Measurements from ENCODE around the gene AFF1. TPM values are rescaled to one million over a fixed set of nuclear protein-coding genes. Genes with fewer than 3 reads are reported as not detected.

Gene AFF1
- total RNA-seq, 1 experiment from 2014 or later = 23.9 TPM

DNA sequence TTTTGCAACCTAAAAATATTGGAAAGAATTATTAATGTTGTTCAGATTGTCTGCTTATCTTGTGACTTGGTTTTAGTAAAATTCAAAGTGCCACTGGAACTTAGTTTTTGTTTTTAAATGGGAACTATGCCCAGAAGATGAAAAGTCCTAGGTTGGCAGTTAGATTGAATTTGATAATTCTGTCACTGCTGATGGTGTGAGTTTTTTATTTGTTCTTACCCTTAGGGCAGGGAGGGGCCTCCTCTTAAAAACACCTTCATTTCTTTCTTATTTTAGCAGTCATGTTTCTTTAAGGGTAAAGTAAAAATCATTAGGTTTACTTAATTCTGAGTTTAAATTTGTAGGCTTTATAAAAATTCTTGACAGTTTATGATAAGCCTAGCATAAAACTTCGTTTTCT lies 80.6 kb downstream of the AFF1 start:
- in situ Hi-C loops (cut with HindIII; ENCODE audit: low pct_unique_long_range_greater_than_20kb, low sequenced_read_pairs) (no loop called here), intact Hi-C loops (cut with micrococcal nuclease; ENCODE audit: unreplicated experiment) (no loop called here)
- CTCF ChIA-PET = no interaction called here
- Histone ChIP-seq H3K4me1 (ENCODE audit: control insufficient read depth, insufficient read depth, low read length) (peaks cover 37% of the 10 kb centered on the region), H3K27me3 (ENCODE audit: control insufficient read depth, insufficient read depth, low read length) (no peaks in the 10 kb centered on the region), H3K4me3 (ENCODE audit: low read depth in 2 of 2, low read length in 2 of 2) (no peak overlapping the region), H3K36me3 (ENCODE audit: control insufficient read depth, insufficient read depth, low read length) (no peaks in the 10 kb centered on the region), H3K27ac (ENCODE audit: low read length) (no peak overlapping the region), H3K9me3 (ENCODE audit: control insufficient read depth, insufficient read depth, low read depth, low read length) (no peaks in the 10 kb centered on the region)
- ATAC-seq = no peak
- no peak for TF ChIP-seq SIN3A (IDR thresholded peaks at IDR 0.05; ENCODE audit: borderline replicate concordance, insufficient read depth, low read depth, low read length)
- TF ChIP-seq, protein P1, sequence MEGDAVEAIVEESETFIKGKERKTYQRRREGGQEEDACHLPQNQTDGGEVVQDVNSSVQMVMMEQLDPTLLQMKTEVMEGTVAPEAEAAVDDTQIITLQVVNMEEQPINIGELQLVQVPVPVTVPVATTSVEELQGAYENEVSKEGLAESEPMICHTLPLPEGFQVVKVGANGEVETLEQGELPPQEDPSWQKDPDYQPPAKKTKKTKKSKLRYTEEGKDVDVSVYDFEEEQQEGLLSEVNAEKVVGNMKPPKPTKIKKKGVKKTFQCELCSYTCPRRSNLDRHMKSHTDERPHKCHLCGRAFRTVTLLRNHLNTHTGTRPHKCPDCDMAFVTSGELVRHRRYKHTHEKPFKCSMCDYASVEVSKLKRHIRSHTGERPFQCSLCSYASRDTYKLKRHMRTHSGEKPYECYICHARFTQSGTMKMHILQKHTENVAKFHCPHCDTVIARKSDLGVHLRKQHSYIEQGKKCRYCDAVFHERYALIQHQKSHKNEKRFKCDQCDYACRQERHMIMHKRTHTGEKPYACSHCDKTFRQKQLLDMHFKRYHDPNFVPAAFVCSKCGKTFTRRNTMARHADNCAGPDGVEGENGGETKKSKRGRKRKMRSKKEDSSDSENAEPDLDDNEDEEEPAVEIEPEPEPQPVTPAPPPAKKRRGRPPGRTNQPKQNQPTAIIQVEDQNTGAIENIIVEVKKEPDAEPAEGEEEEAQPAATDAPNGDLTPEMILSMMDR (IDR thresholded peaks at IDR 0.05) = no peak
- TF ChIP-seq TCF7L2 (IDR thresholded peaks at IDR 0.05; ENCODE audit: low read depth, low read length) = no peak
- TF ChIP-seq, protein P2, sequence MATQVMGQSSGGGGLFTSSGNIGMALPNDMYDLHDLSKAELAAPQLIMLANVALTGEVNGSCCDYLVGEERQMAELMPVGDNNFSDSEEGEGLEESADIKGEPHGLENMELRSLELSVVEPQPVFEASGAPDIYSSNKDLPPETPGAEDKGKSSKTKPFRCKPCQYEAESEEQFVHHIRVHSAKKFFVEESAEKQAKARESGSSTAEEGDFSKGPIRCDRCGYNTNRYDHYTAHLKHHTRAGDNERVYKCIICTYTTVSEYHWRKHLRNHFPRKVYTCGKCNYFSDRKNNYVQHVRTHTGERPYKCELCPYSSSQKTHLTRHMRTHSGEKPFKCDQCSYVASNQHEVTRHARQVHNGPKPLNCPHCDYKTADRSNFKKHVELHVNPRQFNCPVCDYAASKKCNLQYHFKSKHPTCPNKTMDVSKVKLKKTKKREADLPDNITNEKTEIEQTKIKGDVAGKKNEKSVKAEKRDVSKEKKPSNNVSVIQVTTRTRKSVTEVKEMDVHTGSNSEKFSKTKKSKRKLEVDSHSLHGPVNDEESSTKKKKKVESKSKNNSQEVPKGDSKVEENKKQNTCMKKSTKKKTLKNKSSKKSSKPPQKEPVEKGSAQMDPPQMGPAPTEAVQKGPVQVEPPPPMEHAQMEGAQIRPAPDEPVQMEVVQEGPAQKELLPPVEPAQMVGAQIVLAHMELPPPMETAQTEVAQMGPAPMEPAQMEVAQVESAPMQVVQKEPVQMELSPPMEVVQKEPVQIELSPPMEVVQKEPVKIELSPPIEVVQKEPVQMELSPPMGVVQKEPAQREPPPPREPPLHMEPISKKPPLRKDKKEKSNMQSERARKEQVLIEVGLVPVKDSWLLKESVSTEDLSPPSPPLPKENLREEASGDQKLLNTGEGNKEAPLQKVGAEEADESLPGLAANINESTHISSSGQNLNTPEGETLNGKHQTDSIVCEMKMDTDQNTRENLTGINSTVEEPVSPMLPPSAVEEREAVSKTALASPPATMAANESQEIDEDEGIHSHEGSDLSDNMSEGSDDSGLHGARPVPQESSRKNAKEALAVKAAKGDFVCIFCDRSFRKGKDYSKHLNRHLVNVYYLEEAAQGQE (IDR thresholded peaks at IDR 0.05; ENCODE audit: insufficient read depth in 1 of 2, low read depth in 2 of 2, low read length in 1 of 2) = no peak
- no peak for TF ChIP-seq POLR2AphosphoS5 (IDR thresholded peaks at IDR 0.05; ENCODE audit: low read depth, low read length)
- no TSS peak for BruUV-seq (replicated peaks)
- DNase-seq (ENCODE audit: low read depth, low spot score) = no peak
- POLR2A ChIA-PET = no interaction called here

DNA sequence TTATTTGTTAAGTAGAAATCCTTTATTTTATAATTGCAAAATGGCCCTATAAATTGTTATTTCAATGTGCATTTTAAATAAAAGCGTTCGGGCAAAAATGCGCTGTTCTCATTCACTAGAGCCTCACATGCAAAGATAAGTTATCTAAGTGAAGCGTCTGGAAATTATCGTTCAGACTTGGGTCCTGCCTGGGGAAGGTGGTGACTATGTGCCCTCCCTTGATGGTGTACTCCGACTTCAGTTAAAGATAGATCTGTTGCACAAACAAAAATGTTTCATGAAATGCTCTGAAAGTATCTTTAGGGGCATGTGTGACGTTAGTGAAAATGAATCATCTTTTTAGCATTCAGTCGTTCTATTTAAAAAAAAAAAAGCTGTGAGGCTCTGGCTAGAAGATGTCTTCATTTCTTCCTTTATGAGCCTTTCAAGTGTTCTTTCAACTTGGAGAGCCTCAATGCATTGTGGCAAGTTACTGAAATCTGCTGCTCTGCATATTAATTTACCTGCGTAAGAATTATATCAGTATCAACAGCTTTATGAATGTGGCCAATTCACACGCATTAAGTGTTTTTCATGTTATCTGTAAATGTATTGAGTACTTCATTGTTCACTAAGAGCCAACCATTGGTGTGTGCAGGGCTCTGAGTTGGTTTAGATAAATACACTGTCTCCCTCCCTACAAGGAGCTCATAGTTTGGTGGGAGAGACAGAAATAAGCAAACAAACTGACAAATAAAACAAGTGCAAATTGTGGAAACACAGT lies 83.0 kb downstream of the AFF1 start:
- H3K27me3 ChIP-seq (ENCODE audit: control insufficient read depth, insufficient read depth, low read length) = no peaks in the 10 kb centered on the region
- in situ Hi-C loops (cut with HindIII; ENCODE audit: low pct_unique_long_range_greater_than_20kb, low sequenced_read_pairs) (no loop called here), intact Hi-C loops (cut with micrococcal nuclease; ENCODE audit: unreplicated experiment) (no loop called here)
- H3K4me3 ChIP-seq (ENCODE audit: low read depth in 2 of 2, low read length in 2 of 2) = no peak overlapping the region
- ChIA-PET POLR2A (no interaction called here), CTCF (no interaction called here)
- ATAC-seq (no peak), DNase-seq (ENCODE audit: low read depth, low spot score) (no peak)
- no peak for TF ChIP-seq POLR2AphosphoS5 (IDR thresholded peaks at IDR 0.05; ENCODE audit: low read depth, low read length)
- H3K27ac ChIP-seq (ENCODE audit: low read length) = no peak overlapping the region
- H3K4me1 ChIP-seq (ENCODE audit: control insufficient read depth, insufficient read depth, low read length) = peaks cover 20% of the 10 kb centered on the region
- no peaks in the 10 kb centered on the region for H3K9me3 ChIP-seq (ENCODE audit: control insufficient read depth, insufficient read depth, low read depth, low read length)
- no peaks in the 10 kb centered on the region for H3K36me3 ChIP-seq (ENCODE audit: control insufficient read depth, insufficient read depth, low read length)
- no TSS peak for BruUV-seq (replicated peaks)

DNA sequence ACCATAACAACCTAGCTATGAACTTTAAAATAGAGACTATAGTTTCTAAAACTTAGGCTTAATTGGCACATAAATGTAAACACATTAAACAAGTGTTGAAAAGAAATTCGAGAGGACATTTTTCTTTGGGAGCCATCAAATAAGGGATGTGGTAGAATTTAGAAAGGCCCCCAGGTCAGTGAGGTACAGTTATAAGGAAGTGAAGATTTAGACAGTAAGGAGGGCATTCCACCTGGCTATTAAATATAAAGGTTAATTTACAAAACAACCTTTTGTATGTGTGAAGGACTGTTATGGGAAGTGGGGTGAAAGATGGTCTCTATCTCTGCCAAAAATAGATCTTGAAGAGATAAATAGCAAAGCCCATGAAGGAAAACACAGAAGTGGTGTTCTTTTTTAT lies 83.9 kb downstream of the AFF1 start:
- no peak for DNase-seq (ENCODE audit: low read depth, low spot score)
- ChIA-PET POLR2A (no interaction called here), CTCF (no interaction called here)
- H3K9me3 ChIP-seq (ENCODE audit: control insufficient read depth, insufficient read depth, low read depth, low read length) = no peaks in the 10 kb centered on the region
- in situ Hi-C loops (cut with HindIII; ENCODE audit: low pct_unique_long_range_greater_than_20kb, low sequenced_read_pairs) = no loop called here
- intact Hi-C loops (cut with micrococcal nuclease; ENCODE audit: unreplicated experiment) = no loop called here
- TF ChIP-seq SIN3A (IDR thresholded peaks at IDR 0.05; ENCODE audit: borderline replicate concordance, insufficient read depth, low read depth, low read length) (no peak), POLR2AphosphoS5 (IDR thresholded peaks at IDR 0.05; ENCODE audit: low read depth, low read length) (no peak), TCF7L2 (IDR thresholded peaks at IDR 0.05; ENCODE audit: low read depth, low read length) (no peak)
- TF ChIP-seq, protein P1 (IDR thresholded peaks at IDR 0.05) = no peak
- TF ChIP-seq, protein P2 (IDR thresholded peaks at IDR 0.05; ENCODE audit: insufficient read depth in 1 of 2, low read depth in 2 of 2, low read length in 1 of 2) = no peak
- no TSS peak for BruUV-seq (replicated peaks)
- peaks cover 15% of the 10 kb centered on the region for H3K4me1 ChIP-seq (ENCODE audit: control insufficient read depth, insufficient read depth, low read length)
- no peaks in the 10 kb centered on the region for H3K27me3 ChIP-seq (ENCODE audit: control insufficient read depth, insufficient read depth, low read length)
- H3K4me3 ChIP-seq (ENCODE audit: low read depth in 2 of 2, low read length in 2 of 2) = no peak overlapping the region
- no peaks in the 10 kb centered on the region for H3K36me3 ChIP-seq (ENCODE audit: control insufficient read depth, insufficient read depth, low read length)
- H3K27ac ChIP-seq (ENCODE audit: low read length) = no peak overlapping the region
- no peak for ATAC-seq

All from Panc1 (cell line).